MCF 10A (cell line): ENCODE data around the gene SURF1. TPM values are rescaled to one million over a fixed set of nuclear protein-coding genes. Genes with fewer than 3 reads are reported as not detected.

Source experiments
- total RNA-seq: library from RNA; stranded (reverse); gene quantifications from 2 replicates; pipeline ENCODE4 v1.2.3, GENCODE V29; 2022

The SURF1 gene
- total RNA-seq, 1 experiment from 2014 or later: 31.2 TPM

Other genes with a start within 250 kb of the SURF1 start
- 14.2 and 15.4 TPM in 2 replicates for gene RALGDS, start 235.2 kb downstream of the SURF1 start, total RNA-seq
- gene GBGT1, start 192.6 kb downstream of the SURF1 start, total RNA-seq: not detected in 2 replicates
- gene OBP2B, start 147.2 kb downstream of the SURF1 start, total RNA-seq: not detected in 2 replicates
- not detected in 2 replicates for gene ABO, start 81.3 kb downstream of the SURF1 start, total RNA-seq
- 30.2 and 40.5 TPM in 2 replicates for gene SURF6, start 20.3 kb downstream of the SURF1 start, total RNA-seq
- gene MED22, start 8.4 kb downstream of the SURF1 start, total RNA-seq: 29.3 and 32.6 TPM in 2 replicates
- gene RPL7A, start 8.3 kb downstream of the SURF1 start, total RNA-seq: 2,129 and 2,395 TPM in 2 replicates
- gene SURF2, start 63 bp upstream of the SURF1 start, total RNA-seq: 28.2 and 39.5 TPM in 2 replicates
- 198 and 226 TPM in 2 replicates for gene SURF4, start 19.6 kb upstream of the SURF1 start, total RNA-seq
- 1.3 TPM in 2 replicates for gene STKLD1, start 19.9 kb upstream of the SURF1 start, total RNA-seq
- gene REXO4, start 61.5 kb upstream of the SURF1 start, total RNA-seq: 26.0 and 38.1 TPM in 2 replicates
- gene ADAMTS13, start 65.9 kb upstream of the SURF1 start, total RNA-seq: 4.1 and 6.1 TPM in 2 replicates
- 1.5 and 3.4 TPM in 2 replicates for gene CACFD1, start 103.5 kb upstream of the SURF1 start, total RNA-seq
- gene SLC2A6, start 122.6 kb upstream of the SURF1 start, total RNA-seq: 0.32 and 0.42 TPM in 2 replicates
- not detected in 2 replicates for gene MYMK, start 168.5 kb upstream of the SURF1 start, total RNA-seq
- gene ADAMTSL2, start 178.2 kb upstream of the SURF1 start, total RNA-seq: not detected in 2 replicates